HG03469 (cell line): ENCODE data around the gene PPM1L.
"Not testable (repeated sequence)": the region's sequence is repeated elsewhere in the genome, so short reads cannot be mapped to it uniquely, and the experiment has no call there.

Experiments used
- ATAC-seq: cut with Tn5 transposase; IDR thresholded peaks from one replicate; pipeline ENCODE4 v1.9.1; 2021; ENCODE audit warnings: mild to moderate bottlenecking, moderate library complexity, moderate number of reproducible peaks; ENCODE audit not compliant: unreplicated experiment

Gene PPM1L

GRCh38 chr3:160973067-160973809, 217.2 kb downstream of the PPM1L start:
- no peak for ATAC-seq

- ATAC-seq = no peak
Observed at GRCh38 chr3:160977773-160978172, 221.7 kb downstream of the PPM1L start.

- peak; percentile 47 for ATAC-seq
Observed at GRCh38 chr3:160980740-160981139, 224.7 kb downstream of the PPM1L start.

DNA sequence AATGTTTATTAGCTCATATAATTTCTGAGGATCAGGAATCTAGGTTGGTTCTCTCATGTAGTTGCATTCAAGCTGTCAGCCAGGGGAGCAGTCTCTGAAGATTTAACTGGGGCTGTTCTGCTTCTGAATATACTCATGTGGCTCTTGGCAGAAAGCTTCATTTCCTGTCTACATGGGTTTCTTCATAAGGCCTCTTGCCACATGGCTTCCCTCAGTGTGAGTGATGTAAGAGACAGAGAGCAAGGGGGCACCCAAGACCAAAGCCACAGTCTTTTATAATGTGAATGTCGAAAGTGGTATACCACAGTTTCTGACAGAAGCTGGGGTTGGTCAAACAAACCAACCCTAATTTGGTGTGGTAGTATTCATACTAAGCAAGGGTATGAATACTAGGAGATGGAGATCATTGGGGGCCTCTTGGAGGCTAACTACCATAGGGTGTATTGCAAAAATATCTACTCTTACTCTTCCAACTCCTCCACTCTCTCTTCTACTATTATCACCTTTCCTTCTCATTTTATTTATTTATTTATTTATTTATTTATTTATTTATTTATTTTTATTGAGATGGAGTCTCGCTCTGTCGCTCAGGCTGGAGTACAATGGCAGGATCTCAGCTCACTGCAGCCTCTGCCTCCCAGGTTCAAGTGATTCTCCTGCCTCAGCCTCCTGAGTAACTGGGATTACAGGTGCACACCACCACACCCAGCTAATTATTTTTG, 225.3 kb downstream of the PPM1L start:
- peak; percentile 91 for ATAC-seq

DNA sequence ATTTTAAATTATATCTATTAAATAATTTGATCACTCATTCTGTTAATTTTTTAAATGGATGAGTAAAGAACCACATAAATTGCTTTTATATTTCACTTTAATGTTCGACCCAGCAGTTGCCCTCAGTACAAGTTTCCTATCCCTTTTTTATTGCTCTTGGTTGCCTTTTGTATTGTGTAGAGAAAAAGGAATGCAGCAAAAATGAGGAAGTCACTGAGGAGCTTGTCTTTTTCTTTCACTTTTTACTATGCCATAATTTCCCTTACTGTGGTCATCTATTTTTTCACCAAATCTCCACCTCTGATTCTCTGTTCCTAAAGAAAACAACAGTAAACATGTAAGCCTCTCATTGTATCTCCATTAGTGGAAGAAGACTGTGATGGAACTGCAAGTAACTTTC, 226.5 kb downstream of the PPM1L start:
- no peak for ATAC-seq

DNA sequence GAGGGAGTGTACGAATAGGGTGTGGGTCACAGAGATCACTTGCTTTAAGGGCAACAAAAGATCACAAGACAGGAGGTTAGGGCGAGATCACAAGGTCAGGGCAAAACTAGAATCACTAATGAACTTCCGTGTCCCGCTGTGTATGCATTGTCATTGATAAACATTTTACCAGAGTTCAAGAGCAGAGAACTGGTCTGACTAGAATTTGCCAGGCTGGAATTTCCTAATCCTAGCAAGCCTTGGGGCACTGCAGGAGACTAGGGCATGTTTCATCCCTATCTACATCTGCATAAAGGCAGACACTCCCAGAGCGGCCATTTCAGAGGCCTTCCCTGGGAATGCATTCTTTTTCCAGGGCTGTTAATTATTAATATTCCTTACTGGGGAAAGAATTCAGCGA, 227.9 kb downstream of the PPM1L start:
- ATAC-seq = not testable (repeated sequence)

DNA sequence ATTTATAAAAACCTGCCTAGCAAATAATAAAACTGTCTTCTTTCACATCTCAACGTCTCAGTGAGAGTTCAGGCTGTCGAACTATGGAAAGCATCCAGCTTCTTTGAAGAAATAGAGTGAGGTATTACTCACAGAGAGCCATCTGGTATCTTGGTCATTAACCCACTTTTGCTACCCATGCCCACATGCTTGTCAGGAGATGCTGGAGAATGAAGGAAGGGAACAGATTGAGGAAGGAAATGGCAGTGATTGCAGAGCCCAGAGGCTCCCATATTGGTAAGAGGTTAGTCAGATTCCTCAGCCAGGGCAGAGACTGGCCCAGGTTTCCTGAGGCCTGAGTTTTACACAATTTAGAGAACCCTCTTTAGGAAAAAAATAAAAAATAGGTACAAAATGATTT, 230.0 kb downstream of the PPM1L start:
- ATAC-seq = no peak

DNA sequence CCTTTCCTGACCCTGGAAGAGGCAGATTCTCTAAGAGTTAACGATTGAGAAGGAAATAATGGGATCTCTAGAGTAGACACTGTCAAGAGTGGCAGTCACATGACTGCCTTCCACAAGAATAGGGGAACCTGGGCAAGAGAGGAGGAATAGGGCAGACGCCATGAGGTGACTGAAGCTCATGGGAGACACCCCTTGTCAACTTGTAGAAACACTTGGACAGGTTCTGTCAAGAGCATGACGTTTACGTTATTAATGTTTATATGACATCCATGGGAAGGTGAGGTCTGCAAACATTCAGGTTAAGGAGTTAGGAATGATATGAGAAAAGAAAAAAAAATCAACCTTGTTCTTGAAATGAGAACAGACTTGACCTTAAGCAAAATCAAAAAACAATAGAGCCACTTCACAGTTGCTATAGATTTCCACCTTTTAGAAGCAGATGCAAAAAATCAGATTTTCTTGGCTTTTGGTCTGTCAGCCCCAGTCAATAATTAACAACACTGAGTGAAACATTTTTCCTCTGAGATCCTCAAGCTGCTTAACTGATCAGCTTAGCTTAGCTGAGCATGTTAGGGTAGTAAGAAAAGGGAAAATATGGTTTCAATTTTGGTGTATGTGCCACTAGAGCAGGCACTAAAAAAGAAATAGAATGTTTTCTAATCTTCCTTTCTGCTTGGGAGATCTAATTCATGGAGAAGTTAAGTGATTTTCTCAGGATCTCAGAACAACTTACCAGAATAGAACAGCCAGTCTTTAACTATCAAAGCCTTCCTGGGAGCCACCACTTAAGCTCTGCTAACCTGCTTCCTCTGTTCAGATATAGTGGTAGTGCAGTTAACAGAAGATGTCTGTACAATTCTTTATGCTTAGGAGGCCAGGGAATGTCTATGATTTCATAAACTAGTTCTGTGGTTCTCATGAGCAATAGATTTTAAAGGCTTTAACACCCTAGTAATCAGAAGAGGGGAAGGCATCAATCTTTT, 232.2 kb downstream of the PPM1L start:
- ATAC-seq = no peak

DNA sequence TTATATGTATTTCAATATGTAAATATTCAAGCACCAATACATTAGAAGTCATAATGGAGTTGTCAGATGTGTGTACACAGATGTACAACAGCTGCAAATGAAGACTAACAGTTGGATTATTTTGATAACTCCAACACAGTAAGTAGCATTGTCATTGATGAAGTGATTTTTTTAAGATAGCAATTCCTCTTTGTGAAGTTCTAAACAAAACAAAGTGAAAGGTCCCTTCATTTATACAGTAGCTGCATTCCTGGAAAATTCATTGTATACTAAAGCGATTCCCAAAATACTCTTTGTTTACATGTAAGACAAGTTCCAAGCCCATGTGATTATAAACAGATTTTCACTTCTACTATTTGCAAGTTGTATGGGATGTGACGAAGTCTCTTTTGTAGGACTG, 234.4 kb downstream of the PPM1L start:
- no peak for ATAC-seq

- ATAC-seq = no peak
Observed at GRCh38 chr3:160992712-160993111, 236.7 kb downstream of the PPM1L start.

DNA sequence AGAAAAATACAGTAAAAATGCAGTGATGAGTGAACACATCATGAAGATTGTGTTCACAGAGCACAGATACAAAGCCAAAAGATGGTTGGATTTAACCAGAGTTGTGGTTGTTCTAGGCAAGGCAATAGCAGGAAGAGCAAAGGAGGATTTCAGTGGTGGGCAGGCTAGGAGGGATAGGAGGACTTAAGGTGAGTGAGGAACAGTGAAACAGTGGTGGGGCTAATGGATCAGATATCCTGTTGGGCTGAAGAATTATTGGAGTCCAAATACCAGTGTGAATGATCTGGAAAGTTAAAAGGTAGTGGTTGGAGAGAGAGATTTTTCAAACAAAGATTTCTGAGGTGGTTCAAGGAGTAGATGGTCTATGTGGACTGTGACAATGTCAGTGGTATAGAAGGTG, 240.8 kb downstream of the PPM1L start:
- no peak for ATAC-seq

DNA sequence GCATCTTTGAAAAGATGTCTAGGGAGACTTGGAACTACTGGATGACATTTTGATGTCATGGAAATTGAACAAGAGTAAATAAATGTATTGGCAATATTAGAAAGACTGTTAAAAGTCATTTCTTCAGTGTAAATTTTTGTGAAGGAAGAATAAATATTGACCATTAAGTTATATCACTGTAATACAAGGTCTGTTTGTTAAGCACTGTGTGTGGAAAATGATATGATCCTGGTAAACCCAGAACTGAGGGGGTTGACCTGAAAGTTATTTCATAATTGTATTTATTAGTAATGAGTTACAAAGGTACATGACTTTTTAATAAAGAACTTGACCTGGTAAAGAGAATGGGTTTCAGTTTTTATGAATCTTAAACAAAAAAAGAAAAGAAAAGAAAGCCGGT, 242.6 kb downstream of the PPM1L start:
- ATAC-seq = no peak

- peak; percentile 70 for ATAC-seq
Observed at GRCh38 chr3:160999274-160999673, 243.2 kb downstream of the PPM1L start.

- ATAC-seq = no peak
Observed at GRCh38 chr3:161008086-161008485, 252.1 kb downstream of the PPM1L start.

- not testable (repeated sequence) for ATAC-seq
Observed at GRCh38 chr3:161010151-161010550, 254.1 kb downstream of the PPM1L start.

GRCh38 chr3:161014843-161015749, 259.1 kb downstream of the PPM1L start:
- ATAC-seq = no peak

DNA sequence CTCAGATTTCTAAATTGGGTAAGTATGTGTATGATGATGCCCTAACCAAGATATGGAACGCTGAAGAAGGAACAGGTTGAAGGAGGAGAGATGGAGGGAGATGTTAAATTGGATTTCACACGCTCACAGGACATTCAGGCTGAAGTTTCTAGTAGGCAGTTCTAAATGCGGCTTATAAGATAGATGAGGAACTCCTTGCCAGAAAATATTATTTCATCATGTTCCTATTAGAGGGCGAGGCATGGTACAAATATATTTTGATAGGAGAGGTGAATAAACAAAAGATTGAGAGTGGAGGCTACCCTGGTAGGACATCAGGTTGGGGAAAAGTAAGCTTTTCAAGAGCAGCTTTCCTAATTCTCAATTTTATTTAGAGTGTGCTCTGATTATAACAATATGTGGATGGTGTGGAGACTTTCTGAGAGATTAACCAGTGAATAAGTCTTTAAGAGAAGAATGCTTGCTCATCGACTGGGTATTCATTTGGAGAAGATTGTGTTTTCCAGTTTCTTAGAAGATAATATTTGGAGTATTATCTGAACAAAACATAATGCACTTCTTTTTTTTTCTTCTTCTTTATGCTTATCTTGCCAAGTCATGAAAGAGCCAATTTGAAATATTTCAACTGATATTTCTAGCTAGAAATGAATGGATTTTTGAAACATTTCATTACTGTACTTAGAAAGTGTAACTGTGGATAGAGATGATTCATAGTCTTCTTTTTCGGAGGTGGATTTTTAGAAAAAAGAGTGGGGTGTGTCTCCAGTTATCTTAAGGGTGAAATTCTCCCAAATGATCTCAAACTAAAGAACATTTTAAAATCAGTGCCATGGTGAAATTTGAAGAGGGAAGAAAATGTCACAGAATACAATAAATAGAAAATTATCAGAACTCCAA, 260.6 kb downstream of the PPM1L start:
- no peak for ATAC-seq

GRCh38 chr3:161017971-161018370, 261.9 kb downstream of the PPM1L start:
- ATAC-seq = no peak

DNA sequence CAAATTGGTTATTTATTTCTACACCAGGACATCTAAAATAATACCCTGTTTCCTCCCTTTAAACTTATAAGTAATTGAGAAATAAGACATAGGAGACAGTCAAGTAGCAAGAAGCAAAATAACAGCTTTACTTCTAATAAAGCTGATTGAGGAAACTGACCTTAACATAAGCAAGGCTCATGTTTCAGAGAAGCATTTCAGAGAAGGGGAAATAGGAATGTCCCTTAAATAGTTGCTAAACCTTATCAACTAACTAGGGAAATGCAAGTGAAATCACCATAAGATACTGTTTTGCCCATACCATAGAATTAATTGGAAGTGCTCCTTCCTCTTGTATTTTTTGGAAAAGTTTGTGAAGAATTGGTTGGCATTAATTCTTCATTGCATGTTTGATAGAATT, 264.2 kb downstream of the PPM1L start:
- no peak for ATAC-seq
